GM12878 (cell line): Measurements from ENCODE around the gene ECHDC1. TPM values are rescaled to one million over a fixed set of nuclear protein-coding genes. Genes with fewer than 3 reads are reported as not detected.

Experiments used
- GATAD2B ChIP-seq: fragments of 450-650 bp; conservative IDR thresholded peaks from 2 replicates; pipeline ENCODE4 v1.6.1; 2017; ENCODE audit warnings: low read depth, mild to moderate bottlenecking, moderate library complexity
- RAD51 ChIP-seq: fragments of 450-650 bp; IDR thresholded peaks from 2 replicates; pipeline ENCODE4 v1.6.1; 2016; ENCODE audit warnings: moderate library complexity, mild to moderate bottlenecking, inconsistent platforms
- SMARCA5 ChIP-seq: fragments of 450-650 bp; IDR thresholded peaks from 2 replicates; pipeline ENCODE4 v1.6.1; 2017; ENCODE audit warnings: mild to moderate bottlenecking
- TCF12 ChIP-seq: IDR thresholded peaks from 2 replicates; pipeline ENCODE4 v1.6.1; 2011; ENCODE audit warnings: low read depth, mild to moderate bottlenecking, low read length
- ZSCAN29 ChIP-seq: fragments of 450-650 bp; IDR thresholded peaks from 2 replicates; pipeline ENCODE4 v1.6.1; 2017; ENCODE audit warnings: mild to moderate bottlenecking, moderate library complexity
- polyA plus RNA-seq, 11 experiments: library from polyadenylated mRNA; depleted of rRNA in 4 of 11; unstranded in 6 of 11; stranded (reverse) in 5 of 11; fragments of >200 nt; fragmentation: Nextera tagmentation in 4 of 11; fragmentation: Illumina TruSeq in 1 of 11; extraction: Ambion mirVana in 4 of 11; extraction: Trizol in 1 of 11; gene quantifications; 1 replicate in 1 of 11; 2 replicates in 10 of 11; pipeline versions ENCODE4 v1.2.1 to v1.2.3, GENCODE V29; 2011 to 2016; ENCODE audit warnings: inconsistent platforms in 2 of 11, missing spikeins in 2 of 11, low read depth in 1 of 11
- total RNA-seq, 4 experiments: library from RNA; depleted of rRNA in 3 of 4; stranded (reverse); fragments of >200 nt in 3 of 4; fragmentation: Illumina TruSeq in 1 of 4; extraction: Trizol in 1 of 4; gene quantifications; 2 replicates each; pipeline versions ENCODE4 v1.2.1 to v1.2.3, GENCODE V29; 2013 to 2021
- TF ChIP-seq, protein P1 (sequence below): fragments of 450-650 bp; IDR thresholded peaks from 2 replicates; pipeline ENCODE4 v1.6.1; 2017; ENCODE audit warnings: borderline replicate concordance
- TF ChIP-seq, protein P2 (sequence below): fragments of 450-650 bp; IDR thresholded peaks from 2 replicates; pipeline ENCODE4 v1.6.1; 2017; ENCODE audit warnings: mild to moderate bottlenecking
- TF ChIP-seq, protein P3 (sequence below): IDR thresholded peaks from 2 replicates; pipeline ENCODE4 v1.6.1; 2011; ENCODE audit warnings: low read depth, low read length, improper control_type of control experiment, borderline replicate concordance
- TF ChIP-seq, protein P4 (sequence below): IDR thresholded peaks from 2 replicates; pipeline ENCODE4 v1.6.1; 2011; ENCODE audit warnings: borderline replicate concordance, low read depth, mild to moderate bottlenecking, moderate library complexity, mixed read lengths, low read length; ENCODE audit not compliant: insufficient read depth; ENCODE audit errors: extremely low read length
- TF ChIP-seq, protein P5 (sequence below): IDR thresholded peaks from 2 replicates; pipeline ENCODE4 v1.6.1; 2012; ENCODE audit warnings: mild to moderate bottlenecking, low read depth, low read length

Gene ECHDC1
- total and polyA plus RNA-seq, 10 of the 15 experiments (the other 5 are each of a cell fraction or from before 2014, with no cell fraction given), result 46.2 to 111 (median 70.7) TPM

DNA sequence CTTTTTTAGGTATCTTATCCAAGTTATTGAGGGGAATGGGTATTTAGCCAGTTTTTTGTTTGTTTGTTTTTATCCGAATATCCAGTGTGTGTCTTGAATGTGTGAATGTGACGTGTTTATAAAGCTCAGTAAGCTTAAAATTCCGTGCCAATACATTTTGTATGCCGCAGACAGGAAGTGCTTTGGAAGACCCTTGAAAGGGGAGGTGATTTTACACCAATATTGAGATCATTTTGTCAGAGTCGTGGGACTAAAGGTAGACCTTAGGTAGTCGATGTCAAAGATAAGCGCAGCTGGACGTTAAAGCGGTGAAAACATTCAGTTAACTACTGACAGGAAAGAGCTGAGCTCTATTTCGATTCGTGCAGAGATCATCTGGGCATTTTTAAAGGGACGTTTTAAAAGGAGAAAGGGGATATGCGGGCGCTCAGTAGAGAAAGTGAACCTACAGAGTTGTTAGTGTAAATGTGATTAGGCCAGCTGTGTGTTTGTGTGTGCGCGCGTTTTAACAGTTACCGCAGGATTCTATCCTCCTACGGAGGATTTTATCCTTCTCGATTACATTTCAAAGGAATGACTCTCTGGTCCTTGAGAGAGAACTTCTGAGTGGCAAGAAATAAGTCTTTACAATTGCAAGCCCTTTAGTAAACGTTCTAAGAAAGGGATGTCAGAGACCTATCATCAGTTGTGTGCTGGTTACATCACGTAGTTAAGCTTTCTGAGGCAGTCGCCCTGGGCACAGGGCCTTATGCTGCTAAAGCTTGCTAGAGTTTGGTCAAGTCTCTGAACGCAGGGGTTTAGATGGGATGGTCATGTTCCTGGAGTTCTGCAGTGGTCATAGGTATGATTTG lies 625 bp upstream of the ECHDC1 start (continued):
- TF ChIP-seq, protein P1, sequence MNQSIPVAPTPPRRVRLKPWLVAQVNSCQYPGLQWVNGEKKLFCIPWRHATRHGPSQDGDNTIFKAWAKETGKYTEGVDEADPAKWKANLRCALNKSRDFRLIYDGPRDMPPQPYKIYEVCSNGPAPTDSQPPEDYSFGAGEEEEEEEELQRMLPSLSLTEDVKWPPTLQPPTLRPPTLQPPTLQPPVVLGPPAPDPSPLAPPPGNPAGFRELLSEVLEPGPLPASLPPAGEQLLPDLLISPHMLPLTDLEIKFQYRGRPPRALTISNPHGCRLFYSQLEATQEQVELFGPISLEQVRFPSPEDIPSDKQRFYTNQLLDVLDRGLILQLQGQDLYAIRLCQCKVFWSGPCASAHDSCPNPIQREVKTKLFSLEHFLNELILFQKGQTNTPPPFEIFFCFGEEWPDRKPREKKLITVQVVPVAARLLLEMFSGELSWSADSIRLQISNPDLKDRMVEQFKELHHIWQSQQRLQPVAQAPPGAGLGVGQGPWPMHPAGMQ, result no peak
- TF ChIP-seq, protein P2, sequence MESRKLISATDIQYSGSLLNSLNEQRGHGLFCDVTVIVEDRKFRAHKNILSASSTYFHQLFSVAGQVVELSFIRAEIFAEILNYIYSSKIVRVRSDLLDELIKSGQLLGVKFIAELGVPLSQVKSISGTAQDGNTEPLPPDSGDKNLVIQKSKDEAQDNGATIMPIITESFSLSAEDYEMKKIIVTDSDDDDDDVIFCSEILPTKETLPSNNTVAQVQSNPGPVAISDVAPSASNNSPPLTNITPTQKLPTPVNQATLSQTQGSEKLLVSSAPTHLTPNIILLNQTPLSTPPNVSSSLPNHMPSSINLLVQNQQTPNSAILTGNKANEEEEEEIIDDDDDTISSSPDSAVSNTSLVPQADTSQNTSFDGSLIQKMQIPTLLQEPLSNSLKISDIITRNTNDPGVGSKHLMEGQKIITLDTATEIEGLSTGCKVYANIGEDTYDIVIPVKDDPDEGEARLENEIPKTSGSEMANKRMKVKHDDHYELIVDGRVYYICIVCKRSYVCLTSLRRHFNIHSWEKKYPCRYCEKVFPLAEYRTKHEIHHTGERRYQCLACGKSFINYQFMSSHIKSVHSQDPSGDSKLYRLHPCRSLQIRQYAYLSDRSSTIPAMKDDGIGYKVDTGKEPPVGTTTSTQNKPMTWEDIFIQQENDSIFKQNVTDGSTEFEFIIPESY, result no peak
- TF ChIP-seq ZSCAN29, result no peak
- TF ChIP-seq GATAD2B, result no peak
- TF ChIP-seq, protein P3, sequence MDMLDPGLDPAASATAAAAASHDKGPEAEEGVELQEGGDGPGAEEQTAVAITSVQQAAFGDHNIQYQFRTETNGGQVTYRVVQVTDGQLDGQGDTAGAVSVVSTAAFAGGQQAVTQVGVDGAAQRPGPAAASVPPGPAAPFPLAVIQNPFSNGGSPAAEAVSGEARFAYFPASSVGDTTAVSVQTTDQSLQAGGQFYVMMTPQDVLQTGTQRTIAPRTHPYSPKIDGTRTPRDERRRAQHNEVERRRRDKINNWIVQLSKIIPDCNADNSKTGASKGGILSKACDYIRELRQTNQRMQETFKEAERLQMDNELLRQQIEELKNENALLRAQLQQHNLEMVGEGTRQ, result no peak
- TF ChIP-seq RAD51, result 0 out of 2 replicates have a peak, but pooled peaks have one; percentile 1
- TF ChIP-seq, protein P4, sequence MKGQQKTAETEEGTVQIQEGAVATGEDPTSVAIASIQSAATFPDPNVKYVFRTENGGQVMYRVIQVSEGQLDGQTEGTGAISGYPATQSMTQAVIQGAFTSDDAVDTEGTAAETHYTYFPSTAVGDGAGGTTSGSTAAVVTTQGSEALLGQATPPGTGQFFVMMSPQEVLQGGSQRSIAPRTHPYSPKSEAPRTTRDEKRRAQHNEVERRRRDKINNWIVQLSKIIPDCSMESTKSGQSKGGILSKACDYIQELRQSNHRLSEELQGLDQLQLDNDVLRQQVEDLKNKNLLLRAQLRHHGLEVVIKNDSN, result no peak
- TF ChIP-seq SMARCA5, result no peak
- TF ChIP-seq, protein P5, sequence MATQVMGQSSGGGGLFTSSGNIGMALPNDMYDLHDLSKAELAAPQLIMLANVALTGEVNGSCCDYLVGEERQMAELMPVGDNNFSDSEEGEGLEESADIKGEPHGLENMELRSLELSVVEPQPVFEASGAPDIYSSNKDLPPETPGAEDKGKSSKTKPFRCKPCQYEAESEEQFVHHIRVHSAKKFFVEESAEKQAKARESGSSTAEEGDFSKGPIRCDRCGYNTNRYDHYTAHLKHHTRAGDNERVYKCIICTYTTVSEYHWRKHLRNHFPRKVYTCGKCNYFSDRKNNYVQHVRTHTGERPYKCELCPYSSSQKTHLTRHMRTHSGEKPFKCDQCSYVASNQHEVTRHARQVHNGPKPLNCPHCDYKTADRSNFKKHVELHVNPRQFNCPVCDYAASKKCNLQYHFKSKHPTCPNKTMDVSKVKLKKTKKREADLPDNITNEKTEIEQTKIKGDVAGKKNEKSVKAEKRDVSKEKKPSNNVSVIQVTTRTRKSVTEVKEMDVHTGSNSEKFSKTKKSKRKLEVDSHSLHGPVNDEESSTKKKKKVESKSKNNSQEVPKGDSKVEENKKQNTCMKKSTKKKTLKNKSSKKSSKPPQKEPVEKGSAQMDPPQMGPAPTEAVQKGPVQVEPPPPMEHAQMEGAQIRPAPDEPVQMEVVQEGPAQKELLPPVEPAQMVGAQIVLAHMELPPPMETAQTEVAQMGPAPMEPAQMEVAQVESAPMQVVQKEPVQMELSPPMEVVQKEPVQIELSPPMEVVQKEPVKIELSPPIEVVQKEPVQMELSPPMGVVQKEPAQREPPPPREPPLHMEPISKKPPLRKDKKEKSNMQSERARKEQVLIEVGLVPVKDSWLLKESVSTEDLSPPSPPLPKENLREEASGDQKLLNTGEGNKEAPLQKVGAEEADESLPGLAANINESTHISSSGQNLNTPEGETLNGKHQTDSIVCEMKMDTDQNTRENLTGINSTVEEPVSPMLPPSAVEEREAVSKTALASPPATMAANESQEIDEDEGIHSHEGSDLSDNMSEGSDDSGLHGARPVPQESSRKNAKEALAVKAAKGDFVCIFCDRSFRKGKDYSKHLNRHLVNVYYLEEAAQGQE, result no peak
- TF ChIP-seq TCF12, result no peak
